DND-41 (cell line): ENCODE measurements around the gene TTC17.
A peak's percentile ranks its signal among the peaks of the same experiment; 100 is the strongest.

ENCODE experiments used
- ATAC-seq: fragments of 200-7000 bp; cut with Tn5 transposase; 3 replicates; pipeline ENCODE4 v1.9.1; 2021; ENCODE audit warnings: low read depth; ENCODE audit not compliant: insufficient read depth
- DNase-seq: peaks from one replicate; pipeline ENCODE4 v3.0.0-alpha.2; 2020
- H2AFZ ChIP-seq: 2 replicates; pipeline ENCODE4 v1.6.0; 2012; ENCODE audit warnings: low read depth, low read length
- H3K27ac ChIP-seq: 2 replicates; pipeline ENCODE4 v1.5.1; 2012; ENCODE audit warnings: low read length, inconsistent platforms
- H3K27me3 ChIP-seq: fragments of 200-600 bp; sonication (generic); 2 replicates; pipeline ENCODE4 v1.6.0; 2012; ENCODE audit warnings: low read length, mild to moderate bottlenecking, inconsistent platforms; ENCODE audit not compliant: insufficient read depth, poor library complexity
- H3K36me3 ChIP-seq: 2 replicates; pipeline ENCODE4 v1.5.1; 2012; ENCODE audit warnings: low read length, inconsistent platforms; ENCODE audit not compliant: insufficient read depth
- H3K4me1 ChIP-seq: 2 replicates; pipeline ENCODE4 v1.5.1; 2012; ENCODE audit warnings: mild to moderate bottlenecking, low read length; ENCODE audit not compliant: insufficient read depth
- H3K4me2 ChIP-seq: 2 replicates; pipeline ENCODE4 v1.6.0; 2012; ENCODE audit warnings: mild to moderate bottlenecking, moderate library complexity, low read length, inconsistent platforms; ENCODE audit not compliant: insufficient read depth
- H3K4me3 ChIP-seq, 2 experiments: fragments of 200-600 bp in 1 of 2; shearing (Covaris generic) in 1 of 2; 2 replicates each; pipeline ENCODE4 v1.5.1; 2012 to 2016; ENCODE audit warnings: inconsistent platforms in 2 of 2, low read length in 2 of 2, mild to moderate bottlenecking in 2 of 2, low read depth in 1 of 2, moderate library complexity in 1 of 2
- H3K79me2 ChIP-seq: 2 replicates; pipeline ENCODE4 v1.6.0; 2012; ENCODE audit warnings: low read length, inconsistent platforms; ENCODE audit not compliant: insufficient read depth
- H3K9ac ChIP-seq: 2 replicates; pipeline ENCODE4 v1.6.0; 2012; ENCODE audit warnings: low read depth, mild to moderate bottlenecking, inconsistent platforms, low read length, moderate library complexity
- H3K9me3 ChIP-seq: 2 replicates; pipeline ENCODE4 v1.5.1; 2012; ENCODE audit warnings: low read length, moderate library complexity, mild to moderate bottlenecking, inconsistent platforms; ENCODE audit not compliant: insufficient read depth, severe bottlenecking
- H4K20me1 ChIP-seq: 2 replicates; pipeline ENCODE4 v1.6.0; 2012; ENCODE audit warnings: low read length; ENCODE audit not compliant: insufficient read depth
- EZH2 ChIP-seq: IDR thresholded peaks from 3 replicates; pipeline ENCODE4 v1.6.1; 2012; ENCODE audit warnings: borderline replicate concordance, low read depth, mild to moderate bottlenecking, moderate library complexity, low read length, inconsistent platforms; ENCODE audit not compliant: severe bottlenecking
- TF ChIP-seq, protein P1 (sequence below): IDR thresholded peaks from 2 replicates; pipeline ENCODE4 v1.5.1; 2012; ENCODE audit warnings: borderline replicate concordance, low read length, moderate library complexity, mild to moderate bottlenecking; ENCODE audit not compliant: poor library complexity, severe bottlenecking; ENCODE audit errors: extremely low read depth

Gene TTC17

DNA sequence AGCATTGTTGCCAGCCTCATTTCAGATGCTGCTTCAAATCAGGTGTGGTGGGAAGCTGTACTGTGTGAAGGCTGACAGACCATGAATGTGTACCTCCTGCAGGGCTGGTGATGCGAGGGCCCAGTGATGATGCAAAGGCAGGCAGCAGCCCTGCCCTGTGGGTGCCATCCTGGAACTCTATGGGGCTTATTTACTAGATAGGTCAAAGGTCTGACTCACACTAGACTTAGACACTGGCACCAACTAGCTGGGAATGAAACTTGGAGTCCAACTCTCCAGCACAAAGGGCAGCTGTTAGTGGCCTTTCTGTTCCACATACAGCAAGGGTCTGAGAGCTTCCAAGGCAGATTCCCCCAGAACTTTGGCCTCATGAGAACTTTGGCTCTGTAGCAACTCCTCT lies 138.4 kb downstream of the TTC17 start:
- H3K4me2 ChIP-seq, result no peak overlapping the region
- H3K4me3 ChIP-seq, result no peak overlapping the region
- H3K36me3 ChIP-seq, result peaks cover 31% of the 10 kb centered on the region
- H3K27me3 ChIP-seq, result no peaks in the 10 kb centered on the region
- no peaks in the 10 kb centered on the region for H3K79me2 ChIP-seq
- TF ChIP-seq, protein P1, sequence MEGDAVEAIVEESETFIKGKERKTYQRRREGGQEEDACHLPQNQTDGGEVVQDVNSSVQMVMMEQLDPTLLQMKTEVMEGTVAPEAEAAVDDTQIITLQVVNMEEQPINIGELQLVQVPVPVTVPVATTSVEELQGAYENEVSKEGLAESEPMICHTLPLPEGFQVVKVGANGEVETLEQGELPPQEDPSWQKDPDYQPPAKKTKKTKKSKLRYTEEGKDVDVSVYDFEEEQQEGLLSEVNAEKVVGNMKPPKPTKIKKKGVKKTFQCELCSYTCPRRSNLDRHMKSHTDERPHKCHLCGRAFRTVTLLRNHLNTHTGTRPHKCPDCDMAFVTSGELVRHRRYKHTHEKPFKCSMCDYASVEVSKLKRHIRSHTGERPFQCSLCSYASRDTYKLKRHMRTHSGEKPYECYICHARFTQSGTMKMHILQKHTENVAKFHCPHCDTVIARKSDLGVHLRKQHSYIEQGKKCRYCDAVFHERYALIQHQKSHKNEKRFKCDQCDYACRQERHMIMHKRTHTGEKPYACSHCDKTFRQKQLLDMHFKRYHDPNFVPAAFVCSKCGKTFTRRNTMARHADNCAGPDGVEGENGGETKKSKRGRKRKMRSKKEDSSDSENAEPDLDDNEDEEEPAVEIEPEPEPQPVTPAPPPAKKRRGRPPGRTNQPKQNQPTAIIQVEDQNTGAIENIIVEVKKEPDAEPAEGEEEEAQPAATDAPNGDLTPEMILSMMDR, result no peak
- TF ChIP-seq EZH2, result no peak
- no peaks in the 10 kb centered on the region for H4K20me1 ChIP-seq
- ATAC-seq, result peak; percentile 48; the same call in 1 of the 3 replicates
- H2AFZ ChIP-seq, result no peak overlapping the region
- H3K9ac ChIP-seq, result no peak overlapping the region
- H3K9me3 ChIP-seq, result no peaks in the 10 kb centered on the region
- no peaks in the 10 kb centered on the region for H3K4me1 ChIP-seq
- H3K27ac ChIP-seq, result no peak overlapping the region
- no peak for DNase-seq

DNA sequence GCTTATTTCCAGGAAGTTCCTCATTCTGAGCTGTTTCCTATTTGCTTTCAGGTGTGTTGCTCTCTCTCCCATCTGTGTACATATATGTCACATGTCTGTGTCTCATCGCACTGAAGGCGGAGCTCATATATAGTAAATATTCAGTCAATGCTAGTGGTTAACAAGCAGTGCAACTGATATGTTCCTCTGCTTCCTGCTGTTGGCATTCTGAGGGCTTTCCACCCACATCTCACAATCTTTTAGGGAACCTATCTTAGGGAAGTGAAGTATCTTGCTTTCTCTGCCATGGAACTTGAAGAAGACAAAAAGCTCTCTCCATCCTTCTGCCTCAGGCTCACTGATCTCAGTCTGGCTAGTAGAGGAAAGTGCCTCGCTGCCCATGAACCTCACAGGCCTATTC lies 139.8 kb downstream of the TTC17 start:
- Histone ChIP-seq H4K20me1 (no peaks in the 10 kb centered on the region), H3K4me1 (no peaks in the 10 kb centered on the region), H3K4me2 (no peak overlapping the region), H3K4me3 (no peak overlapping the region), H3K27me3 (no peaks in the 10 kb centered on the region), H2AFZ (no peak overlapping the region), H3K9me3 (no peaks in the 10 kb centered on the region), H3K27ac (no peak overlapping the region), H3K36me3 (peaks cover 17% of the 10 kb centered on the region; the same call in 1 of the 2 replicates), H3K9ac (no peak overlapping the region), H3K79me2 (no peaks in the 10 kb centered on the region)
- DNase-seq (no peak), ATAC-seq (no peak)
- no peak for TF ChIP-seq EZH2
- TF ChIP-seq, protein P1, result no peak

DNA sequence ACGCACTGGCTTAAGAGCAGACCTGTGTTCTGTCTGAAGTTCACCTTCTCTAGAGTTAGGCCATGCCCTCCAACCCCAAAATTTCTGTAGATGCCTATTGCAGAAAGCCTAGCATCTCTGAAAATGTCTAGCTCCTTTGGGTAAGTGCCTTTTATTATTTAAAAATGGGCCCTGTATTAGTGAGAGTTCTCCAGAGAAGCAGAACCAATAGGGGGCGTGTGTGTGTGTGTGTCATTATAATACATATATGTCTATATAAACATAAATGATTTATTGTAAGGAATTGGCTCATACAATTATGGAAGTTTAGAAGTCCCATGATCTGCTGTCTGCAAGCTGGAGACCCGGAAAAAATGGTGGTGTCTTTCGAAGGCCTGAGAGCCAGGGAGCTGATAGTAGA lies 144.7 kb downstream of the TTC17 start:
- Histone ChIP-seq H3K4me1 (peaks cover 14% of the 10 kb centered on the region), H3K9me3 (no peaks in the 10 kb centered on the region), H3K79me2 (no peaks in the 10 kb centered on the region), H3K4me2 (no peak overlapping the region), H2AFZ (no peak overlapping the region), H3K27me3 (no peaks in the 10 kb centered on the region), H3K36me3 (no peaks in the 10 kb centered on the region), H4K20me1 (no peaks in the 10 kb centered on the region), H3K27ac (no peak overlapping the region), H3K4me3 (no peak overlapping the region), H3K9ac (no peak overlapping the region)
- no peak for TF ChIP-seq EZH2
- TF ChIP-seq, protein P1, result peak; percentile 18
- no peak for ATAC-seq
- no peak for DNase-seq
